ENCODE measurements around the gene ARID5B.

DNA sequence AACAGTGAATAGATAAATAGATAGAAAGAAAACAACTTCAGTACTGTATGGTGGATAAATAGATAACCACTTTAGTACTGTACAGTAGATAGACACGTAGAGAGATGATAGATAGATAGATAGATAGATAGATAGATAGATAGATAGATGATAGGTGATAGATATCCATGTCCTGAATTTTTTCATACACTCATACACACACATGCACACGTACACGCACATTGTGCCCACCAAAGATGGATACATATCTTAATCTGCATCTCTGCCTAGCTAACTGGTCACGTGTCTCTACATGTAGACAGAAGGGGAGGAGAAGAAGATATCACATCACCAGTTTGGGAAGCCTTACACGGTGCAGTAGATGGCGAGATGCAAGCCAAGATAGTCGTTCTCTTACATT, 99.2 kb downstream of the ARID5B start:
- TF ChIP-seq GATA2 (IDR thresholded peaks at IDR 0.05; ENCODE audit: low read depth, low read length): no peak
- TF ChIP-seq GATA3 (IDR thresholded peaks at IDR 0.05; ENCODE audit: low read depth, low read length): no peak
